ENCODE results near the gene USP49.

DNA sequence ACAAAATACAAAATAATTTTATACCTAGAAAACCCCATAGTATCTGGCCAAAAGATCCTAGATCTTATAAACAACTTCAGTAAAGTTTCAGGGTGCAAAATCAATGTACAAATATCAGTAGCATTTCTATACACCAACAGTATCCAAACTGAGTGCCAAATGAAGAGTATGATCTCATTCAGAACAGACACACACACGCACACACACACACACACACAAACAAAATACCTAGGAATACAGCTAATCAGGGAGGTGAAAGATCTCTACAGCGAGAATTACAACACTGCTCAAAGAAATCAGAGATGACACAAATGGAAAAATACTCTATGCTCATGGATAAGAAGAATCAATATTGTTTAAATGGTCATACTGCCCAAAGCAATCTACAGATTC lies 58.5 kb downstream of the USP49 start:
- TF ChIP-seq CTCF (conservative IDR thresholded peaks at IDR 0.05 in 1 of 2, IDR thresholded peaks at IDR 0.05 in 1 of 2; ENCODE audit: low read depth in 1 of 2, low read length in 2 of 2) (no peak), EZH2 (IDR thresholded peaks at IDR 0.05; ENCODE audit: low read length, missing control alignments) (no peak)

Data from fibroblast of lung (primary cell).